GM20431 (cell line): ENCODE measurements around the gene BCOR.

Experiments
- in situ Hi-C: fragments of 300-500 bp; cut with MseI, MboI; formaldehyde crosslinking; loops from one replicate; pipeline ENCODE4 v1.15.0; 2020; ENCODE audit warnings: low sequenced_read_pairs; ENCODE audit not compliant: unreplicated experiment

The BCOR gene

GRCh38 chrX:40097504-40098263, at the start of gene BCOR:
Gene BCOR, minus strand, starts transcription at chrX:40097958. Its CDS starts 20,029 bp downstream, at chrX:40077929.
- in situ Hi-C loops: no loop called here

GRCh38 chrX:40147126-40147952, 49.6 kb upstream of the BCOR start:
- in situ Hi-C loops: no loop called here

- in situ Hi-C loops: no loop called here
These were observed 48.7 kb upstream of the BCOR start for GRCh38 chrX:40146262-40147125.

GRCh38 chrX:40145923-40146261, 48.1 kb upstream of the BCOR start:
- in situ Hi-C loops: no loop called here

- in situ Hi-C loops: no loop called here
These were observed 47.5 kb upstream of the BCOR start for GRCh38 chrX:40145001-40145922.

GRCh38 chrX:40144576-40144975, 46.8 kb upstream of the BCOR start:
- in situ Hi-C loops: no loop called here

- in situ Hi-C loops: no loop called here
These were observed 46.2 kb upstream of the BCOR start for GRCh38 chrX:40143987-40144386.

- in situ Hi-C loops: no loop called here
These were observed 45.2 kb upstream of the BCOR start for GRCh38 chrX:40143001-40143400.

- in situ Hi-C loops: no loop called here
These were observed 44.7 kb upstream of the BCOR start for GRCh38 chrX:40142417-40142816.

- in situ Hi-C loops: no loop called here
These were observed 43.1 kb upstream of the BCOR start for GRCh38 chrX:40140706-40141499.

- in situ Hi-C loops: no loop called here
These were observed 35.0 kb upstream of the BCOR start for GRCh38 chrX:40132751-40133150.

GRCh38 chrX:40131654-40132337, 34.0 kb upstream of the BCOR start:
- in situ Hi-C loops: no loop called here

GRCh38 chrX:40130207-40130606, 32.4 kb upstream of the BCOR start:
- in situ Hi-C loops: no loop called here

- in situ Hi-C loops: no loop called here
These were observed 29.3 kb upstream of the BCOR start for GRCh38 chrX:40127052-40127451.

GRCh38 chrX:40122487-40122886, 24.7 kb upstream of the BCOR start:
- in situ Hi-C loops: no loop called here

GRCh38 chrX:40121618-40122017, 23.9 kb upstream of the BCOR start:
- in situ Hi-C loops: no loop called here

GRCh38 chrX:40120838-40121580, 23.3 kb upstream of the BCOR start:
- in situ Hi-C loops: no loop called here
